ENCODE data around the gene CMKLR1.

Gene CMKLR1

DNA sequence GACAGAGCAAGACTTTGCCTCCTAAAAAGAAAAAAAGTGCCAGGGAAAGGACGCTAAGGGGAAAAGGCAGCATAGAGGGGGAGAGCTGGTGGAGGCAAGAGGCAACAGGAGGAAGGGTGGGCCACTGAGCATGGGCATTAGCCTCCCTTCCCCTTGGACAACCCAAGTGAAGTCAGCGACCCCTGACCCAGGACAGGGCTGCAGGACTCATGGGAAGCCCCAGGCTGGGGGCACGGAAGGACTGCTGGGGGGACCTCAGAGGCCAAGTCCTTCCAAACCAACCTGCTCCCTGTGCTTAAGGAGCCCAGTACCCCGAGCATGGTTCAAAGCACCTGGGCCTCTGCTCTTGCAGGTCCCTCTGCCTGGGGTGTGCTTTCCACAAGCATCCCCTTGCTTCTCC lies 27.5 kb downstream of the CMKLR1 start:
- H3K9me2 ChIP-seq (replicated peaks; ENCODE audit: insufficient read depth, low read length) = no peaks in the 10 kb centered on the region
- no peak overlapping the region for H3K4me3 ChIP-seq (ENCODE audit: low read length)
- no peaks in the 10 kb centered on the region for H3K36me3 ChIP-seq (replicated peaks; ENCODE audit: insufficient read depth, low read length)
- no peaks in the 10 kb centered on the region for H3K79me2 ChIP-seq (ENCODE audit: low read length)
- H3K4me1 ChIP-seq (ENCODE audit: low read length) = no peaks in the 10 kb centered on the region
- no peaks in the 10 kb centered on the region for H3F3A ChIP-seq (ENCODE audit: insufficient read depth, low read length)
- no peak overlapping the region for H3K4me2 ChIP-seq (ENCODE audit: low read depth, low read length)
- H3K9ac ChIP-seq (ENCODE audit: low read length) = no peak overlapping the region
- TF ChIP-seq EZH2phosphoT487 (IDR thresholded peaks at IDR 0.05; ENCODE audit: low read length) = no peak
- TF ChIP-seq, protein P1, sequence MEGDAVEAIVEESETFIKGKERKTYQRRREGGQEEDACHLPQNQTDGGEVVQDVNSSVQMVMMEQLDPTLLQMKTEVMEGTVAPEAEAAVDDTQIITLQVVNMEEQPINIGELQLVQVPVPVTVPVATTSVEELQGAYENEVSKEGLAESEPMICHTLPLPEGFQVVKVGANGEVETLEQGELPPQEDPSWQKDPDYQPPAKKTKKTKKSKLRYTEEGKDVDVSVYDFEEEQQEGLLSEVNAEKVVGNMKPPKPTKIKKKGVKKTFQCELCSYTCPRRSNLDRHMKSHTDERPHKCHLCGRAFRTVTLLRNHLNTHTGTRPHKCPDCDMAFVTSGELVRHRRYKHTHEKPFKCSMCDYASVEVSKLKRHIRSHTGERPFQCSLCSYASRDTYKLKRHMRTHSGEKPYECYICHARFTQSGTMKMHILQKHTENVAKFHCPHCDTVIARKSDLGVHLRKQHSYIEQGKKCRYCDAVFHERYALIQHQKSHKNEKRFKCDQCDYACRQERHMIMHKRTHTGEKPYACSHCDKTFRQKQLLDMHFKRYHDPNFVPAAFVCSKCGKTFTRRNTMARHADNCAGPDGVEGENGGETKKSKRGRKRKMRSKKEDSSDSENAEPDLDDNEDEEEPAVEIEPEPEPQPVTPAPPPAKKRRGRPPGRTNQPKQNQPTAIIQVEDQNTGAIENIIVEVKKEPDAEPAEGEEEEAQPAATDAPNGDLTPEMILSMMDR (IDR thresholded peaks at IDR 0.05; ENCODE audit: low read length) = no peak
- no peak for TF ChIP-seq EZH2 (optimal IDR thresholded peaks at IDR 0.05; ENCODE audit: low read depth, low read length)
- no peak for DNase-seq
- no peaks in the 10 kb centered on the region for H4K20me1 ChIP-seq (ENCODE audit: insufficient read depth, low read length)
- no peak overlapping the region for H3K27ac ChIP-seq (ENCODE audit: low read length)
- H3K9me3 ChIP-seq (replicated peaks; ENCODE audit: insufficient read depth, low read length) = no peaks in the 10 kb centered on the region
- no peak overlapping the region for H2AFZ ChIP-seq (ENCODE audit: low read length)
- no peaks in the 10 kb centered on the region for H3K27me3 ChIP-seq (replicated peaks; ENCODE audit: insufficient read depth, low read length)

DNA sequence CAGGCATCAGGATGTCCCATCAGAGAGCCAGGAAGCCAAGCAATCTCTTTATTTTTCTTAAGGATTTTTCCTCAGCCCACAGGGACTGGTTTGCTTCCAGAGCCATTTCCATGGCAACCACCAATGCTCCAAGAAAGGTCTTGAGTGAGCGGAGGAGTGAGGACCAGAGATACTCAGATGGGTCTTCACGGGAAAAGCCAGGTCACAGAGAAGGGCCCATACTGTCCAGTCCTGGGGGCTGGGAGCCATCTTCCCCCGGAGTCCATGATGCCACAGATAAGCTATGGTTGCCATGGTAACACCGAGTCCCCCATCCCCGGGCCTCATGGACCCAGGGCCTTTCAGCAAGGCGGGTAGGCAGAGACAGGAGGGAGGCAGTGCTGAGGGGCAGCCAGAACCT lies 28.6 kb downstream of the CMKLR1 start:
- no peak for TF ChIP-seq EZH2phosphoT487 (IDR thresholded peaks at IDR 0.05; ENCODE audit: low read length)
- no peak for TF ChIP-seq EZH2 (optimal IDR thresholded peaks at IDR 0.05; ENCODE audit: low read depth, low read length)
- TF ChIP-seq, protein P1 (IDR thresholded peaks at IDR 0.05; ENCODE audit: low read length) = no peak
- Histone ChIP-seq H3K79me2 (ENCODE audit: low read length) (no peaks in the 10 kb centered on the region), H3K4me1 (ENCODE audit: low read length) (no peaks in the 10 kb centered on the region), H3K4me3 (ENCODE audit: low read length) (no peak overlapping the region), H3K27ac (ENCODE audit: low read length) (no peak overlapping the region), H3K36me3 (replicated peaks; ENCODE audit: insufficient read depth, low read length) (no peaks in the 10 kb centered on the region), H3K9ac (ENCODE audit: low read length) (no peak overlapping the region), H3K9me3 (replicated peaks; ENCODE audit: insufficient read depth, low read length) (no peaks in the 10 kb centered on the region), H3K9me2 (replicated peaks; ENCODE audit: insufficient read depth, low read length) (no peaks in the 10 kb centered on the region), H4K20me1 (ENCODE audit: insufficient read depth, low read length) (no peaks in the 10 kb centered on the region), H3K4me2 (ENCODE audit: low read depth, low read length) (no peak overlapping the region), H3K27me3 (replicated peaks; ENCODE audit: insufficient read depth, low read length) (no peaks in the 10 kb centered on the region), H2AFZ (ENCODE audit: low read length) (no peak overlapping the region), H3F3A (ENCODE audit: insufficient read depth, low read length) (no peaks in the 10 kb centered on the region)
- no peak for DNase-seq

DNA sequence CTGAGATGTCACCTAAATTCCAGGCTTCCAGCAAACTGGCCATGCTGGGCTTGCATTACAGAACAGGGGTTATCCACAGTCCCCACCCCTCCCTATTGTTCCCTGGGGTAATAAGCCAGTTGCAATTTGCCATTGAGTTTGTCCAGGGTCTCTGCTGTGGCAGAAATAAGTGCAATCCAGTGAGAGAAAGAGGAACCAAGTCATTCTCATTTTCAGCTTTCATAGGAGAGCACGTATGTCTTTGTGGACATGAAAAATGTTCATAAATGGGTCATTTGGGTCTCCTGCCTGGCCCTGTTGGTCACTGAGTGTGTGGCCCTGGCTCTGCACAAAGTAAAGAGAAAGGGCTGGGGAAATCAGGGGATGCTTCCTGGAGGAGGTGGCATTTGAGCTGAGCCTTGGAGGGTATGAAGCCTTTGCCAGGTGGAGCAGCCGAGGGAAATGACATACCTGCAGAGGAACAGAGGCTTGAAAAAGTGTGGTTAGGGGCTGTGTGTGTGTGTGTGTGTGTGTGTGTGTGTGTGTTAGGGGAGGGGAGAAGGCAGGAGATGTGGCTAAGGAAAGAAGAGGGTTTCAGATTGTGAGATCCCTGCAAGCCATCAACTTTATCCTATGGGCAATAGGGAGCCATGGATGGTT lies 29.3 kb downstream of the CMKLR1 start:
- no peaks in the 10 kb centered on the region for H3F3A ChIP-seq (ENCODE audit: insufficient read depth, low read length)
- H3K9ac ChIP-seq (ENCODE audit: low read length) = no peak overlapping the region
- no peak overlapping the region for H3K4me3 ChIP-seq (ENCODE audit: low read length)
- no peaks in the 10 kb centered on the region for H3K4me1 ChIP-seq (ENCODE audit: low read length)
- H3K9me2 ChIP-seq (replicated peaks; ENCODE audit: insufficient read depth, low read length) = no peaks in the 10 kb centered on the region
- no peak for DNase-seq
- H3K79me2 ChIP-seq (ENCODE audit: low read length) = no peaks in the 10 kb centered on the region
- no peaks in the 10 kb centered on the region for H3K36me3 ChIP-seq (replicated peaks; ENCODE audit: insufficient read depth, low read length)
- no peak overlapping the region for H3K4me2 ChIP-seq (ENCODE audit: low read depth, low read length)
- no peak for TF ChIP-seq EZH2 (optimal IDR thresholded peaks at IDR 0.05; ENCODE audit: low read depth, low read length)
- no peak for TF ChIP-seq EZH2phosphoT487 (IDR thresholded peaks at IDR 0.05; ENCODE audit: low read length)
- TF ChIP-seq, protein P1 (IDR thresholded peaks at IDR 0.05; ENCODE audit: low read length) = no peak
- no peaks in the 10 kb centered on the region for H4K20me1 ChIP-seq (ENCODE audit: insufficient read depth, low read length)
- no peaks in the 10 kb centered on the region for H3K27me3 ChIP-seq (replicated peaks; ENCODE audit: insufficient read depth, low read length)
- H3K27ac ChIP-seq (ENCODE audit: low read length) = no peak overlapping the region
- H3K9me3 ChIP-seq (replicated peaks; ENCODE audit: insufficient read depth, low read length) = no peaks in the 10 kb centered on the region
- no peak overlapping the region for H2AFZ ChIP-seq (ENCODE audit: low read length)

All from MM.1S (cell line).